OCI-LY7 (cell line): Measurements from ENCODE around the gene CIB4.

Experiments used
- EZH2phosphoT487 ChIP-seq: fragments of 200-600 bp; sonication (generic); IDR thresholded peaks from 2 replicates; pipeline ENCODE4 v1.6.1; 2018; ENCODE audit warnings: low read depth, borderline replicate concordance, mild to moderate bottlenecking, mixed run types, antibody characterized with exemption, low read length, moderate library complexity, mixed read lengths
- TF ChIP-seq, protein P1 (sequence below): fragments of 200-600 bp; sonication (generic); conservative IDR thresholded peaks from 2 replicates; pipeline ENCODE4 v1.5.1; 2014; ENCODE audit warnings: mild to moderate bottlenecking, antibody characterized with exemption, low read length, moderate library complexity, mixed read lengths

- TF ChIP-seq, protein P1, sequence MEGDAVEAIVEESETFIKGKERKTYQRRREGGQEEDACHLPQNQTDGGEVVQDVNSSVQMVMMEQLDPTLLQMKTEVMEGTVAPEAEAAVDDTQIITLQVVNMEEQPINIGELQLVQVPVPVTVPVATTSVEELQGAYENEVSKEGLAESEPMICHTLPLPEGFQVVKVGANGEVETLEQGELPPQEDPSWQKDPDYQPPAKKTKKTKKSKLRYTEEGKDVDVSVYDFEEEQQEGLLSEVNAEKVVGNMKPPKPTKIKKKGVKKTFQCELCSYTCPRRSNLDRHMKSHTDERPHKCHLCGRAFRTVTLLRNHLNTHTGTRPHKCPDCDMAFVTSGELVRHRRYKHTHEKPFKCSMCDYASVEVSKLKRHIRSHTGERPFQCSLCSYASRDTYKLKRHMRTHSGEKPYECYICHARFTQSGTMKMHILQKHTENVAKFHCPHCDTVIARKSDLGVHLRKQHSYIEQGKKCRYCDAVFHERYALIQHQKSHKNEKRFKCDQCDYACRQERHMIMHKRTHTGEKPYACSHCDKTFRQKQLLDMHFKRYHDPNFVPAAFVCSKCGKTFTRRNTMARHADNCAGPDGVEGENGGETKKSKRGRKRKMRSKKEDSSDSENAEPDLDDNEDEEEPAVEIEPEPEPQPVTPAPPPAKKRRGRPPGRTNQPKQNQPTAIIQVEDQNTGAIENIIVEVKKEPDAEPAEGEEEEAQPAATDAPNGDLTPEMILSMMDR: no peak
- no peak for TF ChIP-seq EZH2phosphoT487
Observed at GRCh38 chr2:26602575-26602974, 38.6 kb downstream of the CIB4 start.
